GM18502 (cell line): ENCODE data around the gene TSPAN4.

ENCODE experiments used
- ATAC-seq: cut with Tn5 transposase; IDR thresholded peaks from one replicate; pipeline ENCODE4 v1.9.1; 2021; ENCODE audit warnings: mild to moderate bottlenecking; ENCODE audit not compliant: unreplicated experiment, poor library complexity

The TSPAN4 gene

GRCh38 chr11:862081-862661, 19.5 kb downstream of the TSPAN4 start:
- no peak for ATAC-seq

GRCh38 chr11:862696-863022, 20.0 kb downstream of the TSPAN4 start:
- ATAC-seq, result no peak

- no peak for ATAC-seq
These were observed 20.6 kb downstream of the TSPAN4 start for GRCh38 chr11:863023-863909.

GRCh38 chr11:863910-864827, 21.5 kb downstream of the TSPAN4 start:
- no peak for ATAC-seq

GRCh38 chr11:864898-865297, 22.2 kb downstream of the TSPAN4 start:
- ATAC-seq, result no peak

GRCh38 chr11:865462-866430, 23.1 kb downstream of the TSPAN4 start:
- no peak for ATAC-seq

GRCh38 chr11:866481-866880, 23.8 kb downstream of the TSPAN4 start:
- no peak for ATAC-seq

- ATAC-seq, result no peak
These were observed 25.3 kb downstream of the TSPAN4 start for GRCh38 chr11:867856-868358.

- ATAC-seq, result no peak
These were observed 25.7 kb downstream of the TSPAN4 start for GRCh38 chr11:868394-868793.

GRCh38 chr11:868802-869201, 26.1 kb downstream of the TSPAN4 start:
- ATAC-seq, result no peak

GRCh38 chr11:869399-870126, 26.9 kb downstream of the TSPAN4 start:
- no peak for ATAC-seq

- no peak for ATAC-seq
These were observed 27.4 kb downstream of the TSPAN4 start for GRCh38 chr11:870127-870413.

- ATAC-seq, result no peak
These were observed 27.8 kb downstream of the TSPAN4 start for GRCh38 chr11:870418-870817.

- ATAC-seq, result no peak
These were observed 28.8 kb downstream of the TSPAN4 start for GRCh38 chr11:871472-871871.

GRCh38 chr11:872799-873198, 30.1 kb downstream of the TSPAN4 start:
- ATAC-seq, result no peak

GRCh38 chr11:873706-874105, 31.1 kb downstream of the TSPAN4 start:
- no peak for ATAC-seq

GRCh38 chr11:875203-875602, 32.6 kb downstream of the TSPAN4 start:
- no peak for ATAC-seq

GRCh38 chr11:875769-876301, 33.2 kb downstream of the TSPAN4 start:
- ATAC-seq, result no peak

- ATAC-seq, result no peak
These were observed 33.9 kb downstream of the TSPAN4 start for GRCh38 chr11:876545-876944.
